Measurements from ENCODE around the gene IQSEC1.

DNA sequence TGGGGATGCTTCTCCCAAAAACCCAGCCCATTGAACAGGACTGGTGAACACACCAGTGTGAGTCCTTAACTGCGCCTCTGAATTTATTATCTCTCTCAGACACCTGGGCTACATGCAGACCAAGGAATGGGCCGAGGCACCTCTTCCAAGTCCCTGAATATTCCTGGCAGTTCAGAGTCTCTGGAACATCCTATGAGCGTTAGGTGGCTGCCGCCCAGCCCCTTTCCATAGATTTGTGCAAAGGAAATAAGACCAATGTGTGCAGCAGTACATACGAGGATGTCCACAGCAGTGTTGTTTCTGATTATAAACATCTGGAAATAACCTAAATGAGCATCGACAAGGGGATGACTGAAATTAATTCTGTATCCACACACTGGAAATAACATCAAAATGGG is 127.0 kb downstream of the IQSEC1 start:
- TF ChIP-seq, protein P1, sequence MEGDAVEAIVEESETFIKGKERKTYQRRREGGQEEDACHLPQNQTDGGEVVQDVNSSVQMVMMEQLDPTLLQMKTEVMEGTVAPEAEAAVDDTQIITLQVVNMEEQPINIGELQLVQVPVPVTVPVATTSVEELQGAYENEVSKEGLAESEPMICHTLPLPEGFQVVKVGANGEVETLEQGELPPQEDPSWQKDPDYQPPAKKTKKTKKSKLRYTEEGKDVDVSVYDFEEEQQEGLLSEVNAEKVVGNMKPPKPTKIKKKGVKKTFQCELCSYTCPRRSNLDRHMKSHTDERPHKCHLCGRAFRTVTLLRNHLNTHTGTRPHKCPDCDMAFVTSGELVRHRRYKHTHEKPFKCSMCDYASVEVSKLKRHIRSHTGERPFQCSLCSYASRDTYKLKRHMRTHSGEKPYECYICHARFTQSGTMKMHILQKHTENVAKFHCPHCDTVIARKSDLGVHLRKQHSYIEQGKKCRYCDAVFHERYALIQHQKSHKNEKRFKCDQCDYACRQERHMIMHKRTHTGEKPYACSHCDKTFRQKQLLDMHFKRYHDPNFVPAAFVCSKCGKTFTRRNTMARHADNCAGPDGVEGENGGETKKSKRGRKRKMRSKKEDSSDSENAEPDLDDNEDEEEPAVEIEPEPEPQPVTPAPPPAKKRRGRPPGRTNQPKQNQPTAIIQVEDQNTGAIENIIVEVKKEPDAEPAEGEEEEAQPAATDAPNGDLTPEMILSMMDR (optimal IDR thresholded peaks at IDR 0.05 in 1 of 3, IDR thresholded peaks at IDR 0.05 in 1 of 3, conservative IDR thresholded peaks at IDR 0.05 in 1 of 3; ENCODE audit: extremely low read depth in 1 of 3, insufficient read depth in 2 of 3, low read length in 3 of 3), result no peak
- no peak for TF ChIP-seq EZH2 (IDR thresholded peaks at IDR 0.05; ENCODE audit: low read length)
